ENCODE results near the gene GPR15LG. TPM values are rescaled to one million over a fixed set of nuclear protein-coding genes. Genes with fewer than 3 reads are reported as not detected.

GPR15LG gene
- total and polyA plus RNA-seq, 4 donors = not detected

DNA sequence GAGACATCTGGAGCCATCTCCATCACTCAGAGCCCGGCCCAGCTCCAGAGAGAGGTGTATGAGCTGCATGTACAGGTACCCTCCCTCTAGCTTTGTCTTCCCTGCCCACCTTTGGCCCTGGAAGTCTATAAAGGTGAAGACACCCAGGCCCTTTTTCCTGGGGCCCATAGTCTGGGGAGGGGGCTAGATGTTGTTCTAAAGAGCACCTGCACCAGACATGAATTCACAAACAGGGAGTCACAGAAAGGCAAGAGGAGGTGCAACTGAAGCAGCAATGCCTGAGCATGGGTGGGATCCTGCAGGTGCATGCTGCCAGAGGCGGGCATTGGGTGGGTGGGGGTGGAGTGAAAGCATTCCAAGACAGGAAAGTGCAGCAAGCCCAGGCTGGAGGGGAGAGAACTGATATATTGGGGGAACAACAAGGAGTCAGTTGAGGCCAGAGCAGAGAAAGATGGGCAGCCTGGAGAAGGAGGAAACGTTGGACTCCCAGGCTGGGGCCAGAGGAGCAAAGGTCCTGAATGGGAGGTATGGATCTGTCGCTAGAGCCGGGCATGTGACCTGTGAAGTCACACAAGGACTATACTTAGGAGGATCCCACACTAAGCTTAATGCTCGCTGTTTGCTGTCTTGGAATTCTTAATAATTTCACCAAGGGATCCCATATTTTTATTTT lies 32.4 kb downstream of the GPR15LG start:
- Histone ChIP-seq H3K27ac (ENCODE audit: low read depth, low read length) (no peak overlapping the region), H3K4me3 (ENCODE audit: low read depth, low read length) (no peak overlapping the region), H3K9me3 (ENCODE audit: control insufficient read depth, insufficient read depth, low read length) (no peaks in the 10 kb centered on the region), H3K27me3 (ENCODE audit: control insufficient read depth, insufficient read depth, low read length) (no peaks in the 10 kb centered on the region), H3K36me3 (ENCODE audit: control insufficient read depth, insufficient read depth, low read length) (no peaks in the 10 kb centered on the region), H3K4me1 (ENCODE audit: control insufficient read depth, insufficient read depth, low read length) (no peaks in the 10 kb centered on the region)
- DNase-seq (ENCODE audit: low read depth in 4 of 6, low spot score in 6 of 6) = no peak
- WGBS (ENCODE audit: insufficient coverage) = 76% methylated on average over 5 of the region's 6 CpGs

DNA sequence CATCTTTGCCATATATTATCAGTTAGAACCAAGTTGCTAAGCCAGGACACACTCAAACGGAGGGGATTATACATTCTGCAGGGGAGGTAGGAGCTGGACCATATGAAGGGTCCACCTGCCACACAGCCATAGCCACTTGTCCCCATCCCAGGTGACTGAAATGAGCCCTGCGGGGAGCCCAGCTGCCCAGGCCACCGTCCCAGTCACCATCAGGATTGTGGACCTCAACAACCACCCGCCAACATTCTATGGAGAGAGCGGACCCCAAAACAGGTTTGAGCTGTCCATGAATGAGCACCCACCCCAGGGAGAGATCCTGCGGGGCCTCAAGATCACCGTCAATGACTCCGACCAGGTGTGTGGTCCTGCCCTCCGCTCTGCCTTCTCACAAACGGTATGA lies 34.4 kb downstream of the GPR15LG start:
- Histone ChIP-seq H3K9me3 (ENCODE audit: control insufficient read depth, insufficient read depth, low read length) (no peaks in the 10 kb centered on the region), H3K27me3 (ENCODE audit: control insufficient read depth, insufficient read depth, low read length) (no peaks in the 10 kb centered on the region), H3K27ac (ENCODE audit: low read depth, low read length) (no peak overlapping the region), H3K4me3 (ENCODE audit: low read depth, low read length) (no peak overlapping the region), H3K4me1 (ENCODE audit: control insufficient read depth, insufficient read depth, low read length) (no peaks in the 10 kb centered on the region), H3K36me3 (ENCODE audit: control insufficient read depth, insufficient read depth, low read length) (no peaks in the 10 kb centered on the region)
- WGBS (ENCODE audit: insufficient coverage) = 94% methylated on average over 9 of the region's 10 CpGs
- DNase-seq (ENCODE audit: low read depth in 4 of 6, low spot score in 6 of 6) = no peak

DNA sequence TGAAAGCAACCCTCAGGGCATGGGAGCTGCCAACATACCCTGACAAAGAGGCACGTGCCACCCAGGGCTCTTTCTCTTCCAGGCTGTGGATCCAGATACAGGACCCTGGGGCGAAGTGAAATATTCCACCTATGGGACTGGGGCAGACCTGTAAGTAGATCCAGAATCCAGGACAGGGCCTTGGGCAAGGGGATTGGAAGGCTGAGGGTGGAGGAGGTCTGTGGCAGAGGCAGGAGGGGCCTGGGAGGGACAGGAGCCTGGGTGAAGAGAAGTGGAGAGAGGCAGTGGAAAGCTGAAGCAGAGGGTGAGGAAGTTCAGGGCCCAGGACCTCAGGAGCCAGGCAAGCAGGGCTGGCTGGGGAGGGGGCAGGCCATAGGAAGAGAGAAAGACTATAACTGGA lies 38.0 kb downstream of the GPR15LG start:
- DNase-seq (ENCODE audit: low read depth in 4 of 6, low spot score in 6 of 6) = no peak
- peaks cover 5% of the 10 kb centered on the region for H3K36me3 ChIP-seq (ENCODE audit: control insufficient read depth, insufficient read depth, low read length)
- H3K9me3 ChIP-seq (ENCODE audit: control insufficient read depth, insufficient read depth, low read length) = no peaks in the 10 kb centered on the region
- no peak overlapping the region for H3K27ac ChIP-seq (ENCODE audit: low read depth, low read length)
- peaks cover 4% of the 10 kb centered on the region for H3K4me1 ChIP-seq (ENCODE audit: control insufficient read depth, insufficient read depth, low read length)
- 75% methylated on average over 2 of the region's 2 CpGs for WGBS (ENCODE audit: insufficient coverage)
- H3K27me3 ChIP-seq (ENCODE audit: control insufficient read depth, insufficient read depth, low read length) = no peaks in the 10 kb centered on the region
- H3K4me3 ChIP-seq (ENCODE audit: low read depth, low read length) = no peak overlapping the region

DNA sequence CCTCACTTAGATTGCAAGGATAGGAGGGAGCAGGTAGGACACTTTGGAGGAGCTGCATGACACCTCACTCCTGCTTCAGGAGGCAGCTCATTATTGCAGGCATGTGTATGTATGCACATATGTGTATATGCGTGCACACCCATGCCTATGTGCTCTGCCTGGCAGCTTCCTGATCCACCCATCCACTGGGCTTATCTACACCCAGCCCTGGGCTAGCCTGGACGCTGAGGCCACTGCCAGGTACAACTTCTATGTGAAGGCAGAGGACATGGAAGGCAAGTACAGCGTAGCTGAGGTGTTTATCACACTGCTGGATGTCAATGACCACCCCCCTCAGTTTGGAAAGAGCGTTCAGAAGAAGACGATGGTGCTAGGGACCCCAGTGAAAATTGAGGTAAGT lies 38.4 kb downstream of the GPR15LG start:
- H3K27ac ChIP-seq (ENCODE audit: low read depth, low read length) = no peak overlapping the region
- H3K9me3 ChIP-seq (ENCODE audit: control insufficient read depth, insufficient read depth, low read length) = no peaks in the 10 kb centered on the region
- 92% methylated on average over 3 of the region's 5 CpGs for WGBS (ENCODE audit: insufficient coverage)
- no peak for DNase-seq (ENCODE audit: low read depth in 4 of 6, low spot score in 6 of 6)
- no peaks in the 10 kb centered on the region for H3K27me3 ChIP-seq (ENCODE audit: control insufficient read depth, insufficient read depth, low read length)
- no peak overlapping the region for H3K4me3 ChIP-seq (ENCODE audit: low read depth, low read length)
- peaks cover 5% of the 10 kb centered on the region for H3K36me3 ChIP-seq (ENCODE audit: control insufficient read depth, insufficient read depth, low read length)
- H3K4me1 ChIP-seq (ENCODE audit: control insufficient read depth, insufficient read depth, low read length) = peaks cover 4% of the 10 kb centered on the region

DNA sequence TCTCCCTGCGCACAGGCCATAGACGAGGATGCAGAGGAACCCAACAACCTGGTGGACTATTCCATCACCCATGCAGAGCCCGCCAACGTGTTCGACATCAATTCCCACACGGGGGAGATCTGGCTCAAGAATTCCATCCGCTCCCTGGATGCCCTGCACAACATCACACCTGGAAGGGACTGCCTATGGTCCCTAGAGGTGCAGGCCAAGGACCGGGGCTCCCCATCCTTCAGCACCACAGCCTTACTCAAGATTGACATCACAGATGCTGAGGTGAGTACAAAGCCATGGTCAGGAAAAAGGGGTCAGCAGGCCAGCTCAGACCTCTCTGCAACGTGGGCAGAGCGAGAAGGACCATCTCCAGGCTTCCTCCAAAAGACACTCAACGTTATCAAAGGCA lies 39.5 kb downstream of the GPR15LG start:
- Histone ChIP-seq H3K4me3 (ENCODE audit: low read depth, low read length) (no peak overlapping the region), H3K36me3 (ENCODE audit: control insufficient read depth, insufficient read depth, low read length) (peaks cover 5% of the 10 kb centered on the region), H3K27ac (ENCODE audit: low read depth, low read length) (no peak overlapping the region), H3K9me3 (ENCODE audit: control insufficient read depth, insufficient read depth, low read length) (no peaks in the 10 kb centered on the region), H3K27me3 (ENCODE audit: control insufficient read depth, insufficient read depth, low read length) (no peaks in the 10 kb centered on the region), H3K4me1 (ENCODE audit: control insufficient read depth, insufficient read depth, low read length) (peaks cover 4% of the 10 kb centered on the region)
- WGBS (ENCODE audit: insufficient coverage) = 99% methylated on average over 7 of the region's 11 CpGs
- DNase-seq (ENCODE audit: low read depth in 4 of 6, low spot score in 6 of 6) = no peak

DNA sequence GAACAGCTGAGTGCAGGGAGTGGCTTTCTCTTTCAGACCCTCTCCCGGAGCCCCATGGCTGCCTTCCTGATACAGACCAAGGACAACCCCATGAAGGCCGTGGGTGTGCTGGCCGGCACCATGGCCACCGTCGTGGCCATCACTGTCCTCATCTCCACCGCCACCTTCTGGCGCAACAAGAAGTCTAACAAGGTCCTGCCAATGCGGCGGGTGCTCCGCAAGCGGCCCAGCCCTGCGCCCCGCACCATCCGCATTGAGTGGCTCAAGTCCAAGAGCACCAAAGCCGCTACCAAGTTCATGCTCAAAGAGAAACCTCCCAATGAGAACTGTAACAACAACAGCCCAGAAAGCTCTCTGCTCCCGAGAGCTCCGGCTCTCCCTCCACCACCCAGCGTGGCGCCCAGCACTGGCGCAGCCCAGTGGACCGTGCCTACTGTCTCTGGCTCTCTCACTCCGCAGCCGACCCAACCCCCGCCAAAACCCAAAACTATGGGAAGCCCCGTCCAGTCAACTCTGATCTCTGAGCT lies 40.5 kb downstream of the GPR15LG start:
- Histone ChIP-seq H3K27me3 (ENCODE audit: control insufficient read depth, insufficient read depth, low read length) (no peaks in the 10 kb centered on the region), H3K9me3 (ENCODE audit: control insufficient read depth, insufficient read depth, low read length) (no peaks in the 10 kb centered on the region), H3K27ac (ENCODE audit: low read depth, low read length) (no peak overlapping the region), H3K36me3 (ENCODE audit: control insufficient read depth, insufficient read depth, low read length) (peaks cover 5% of the 10 kb centered on the region), H3K4me1 (ENCODE audit: control insufficient read depth, insufficient read depth, low read length) (peaks cover 4% of the 10 kb centered on the region), H3K4me3 (ENCODE audit: low read depth, low read length) (no peak overlapping the region)
- WGBS (ENCODE audit: insufficient coverage) = 75% methylated on average over 25 of the region's 25 CpGs
- DNase-seq (ENCODE audit: low read depth in 4 of 6, low spot score in 6 of 6) = no peak

DNA sequence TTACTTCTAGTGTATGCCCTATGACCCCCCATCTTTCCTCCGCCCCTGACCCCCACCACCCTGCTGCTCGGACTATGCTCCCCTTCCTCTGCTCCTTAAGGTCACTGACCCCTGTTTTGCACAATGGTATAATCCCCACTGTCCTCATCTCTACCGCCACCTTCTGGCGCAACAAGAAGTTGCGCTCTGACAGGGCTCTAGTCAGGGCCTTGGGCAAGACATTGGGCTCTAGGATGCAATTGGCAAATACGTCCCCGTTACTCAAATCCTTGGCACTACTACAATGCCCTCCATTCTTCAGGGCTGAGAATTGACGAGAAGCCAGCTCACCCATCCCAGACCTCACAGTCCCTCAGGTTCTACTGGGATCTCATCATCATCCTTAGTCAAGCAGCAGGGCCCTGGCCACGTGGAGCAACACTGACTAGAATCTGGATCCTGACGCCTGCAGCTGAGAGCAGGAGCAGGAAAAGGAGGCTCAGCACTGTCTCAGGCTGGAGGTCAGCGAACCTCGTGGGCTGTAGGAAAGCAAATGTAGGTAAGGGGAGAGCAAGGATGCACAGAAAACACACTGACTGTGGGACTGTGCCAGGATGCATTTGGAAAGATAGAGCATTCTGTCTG lies 41.1 kb downstream of the GPR15LG start:
- no peak overlapping the region for H3K27ac ChIP-seq (ENCODE audit: low read depth, low read length)
- H3K36me3 ChIP-seq (ENCODE audit: control insufficient read depth, insufficient read depth, low read length) = peaks cover 5% of the 10 kb centered on the region
- H3K4me3 ChIP-seq (ENCODE audit: low read depth, low read length) = no peak overlapping the region
- peaks cover 4% of the 10 kb centered on the region for H3K4me1 ChIP-seq (ENCODE audit: control insufficient read depth, insufficient read depth, low read length)
- DNase-seq (ENCODE audit: low read depth in 4 of 6, low spot score in 6 of 6) = no peak
- H3K9me3 ChIP-seq (ENCODE audit: control insufficient read depth, insufficient read depth, low read length) = no peaks in the 10 kb centered on the region
- H3K27me3 ChIP-seq (ENCODE audit: control insufficient read depth, insufficient read depth, low read length) = no peaks in the 10 kb centered on the region
- WGBS (ENCODE audit: insufficient coverage) = 47% methylated on average over 11 of the region's 12 CpGs

DNA sequence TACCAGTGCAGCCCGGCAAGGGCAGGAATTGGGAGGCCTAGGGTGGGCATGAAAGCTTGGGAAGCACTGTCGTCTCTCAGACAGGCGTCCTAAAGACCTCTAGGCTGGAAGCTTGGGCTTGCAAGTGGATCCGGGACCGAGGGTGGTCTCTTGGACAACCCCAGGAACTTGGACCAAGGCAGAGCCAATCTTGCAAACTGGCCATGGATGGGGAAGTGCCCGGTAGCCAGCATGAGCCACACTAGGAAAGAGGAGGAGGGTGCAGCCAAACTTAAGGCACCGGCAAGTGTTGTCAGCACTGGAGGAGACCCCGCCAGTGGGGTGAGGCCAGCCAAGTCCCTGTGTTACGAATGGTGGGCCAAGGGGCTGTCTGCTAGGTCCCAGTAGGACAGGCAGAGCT lies 43.2 kb downstream of the GPR15LG start:
- WGBS (ENCODE audit: insufficient coverage) = 86% methylated on average over 9 of the region's 9 CpGs
- peaks cover 5% of the 10 kb centered on the region for H3K36me3 ChIP-seq (ENCODE audit: control insufficient read depth, insufficient read depth, low read length)

DNA sequence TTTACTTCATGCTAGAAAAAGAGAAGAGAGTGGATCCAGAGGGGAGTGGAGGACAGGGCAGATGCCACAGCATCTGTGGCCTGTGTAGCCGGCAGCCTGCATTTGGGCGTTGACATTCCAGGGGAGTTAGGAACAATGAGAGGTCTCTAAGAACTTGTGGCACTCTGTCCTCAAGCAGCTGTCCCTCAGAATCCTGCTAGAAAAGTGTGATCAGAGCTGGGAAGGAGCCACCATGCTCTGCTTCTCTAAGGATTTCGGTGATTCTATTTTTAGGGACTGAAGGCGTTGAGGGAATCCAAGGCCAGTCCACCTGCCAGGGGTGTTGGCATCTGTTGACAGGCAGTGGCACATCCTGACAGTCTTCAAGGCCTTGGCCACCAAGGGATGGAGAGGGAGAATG lies 44.1 kb downstream of the GPR15LG start:
- no peaks in the 10 kb centered on the region for H3K27me3 ChIP-seq (ENCODE audit: control insufficient read depth, insufficient read depth, low read length)
- H3K4me1 ChIP-seq (ENCODE audit: control insufficient read depth, insufficient read depth, low read length) = peaks cover 4% of the 10 kb centered on the region
- H3K27ac ChIP-seq (ENCODE audit: low read depth, low read length) = no peak overlapping the region
- no peaks in the 10 kb centered on the region for H3K9me3 ChIP-seq (ENCODE audit: control insufficient read depth, insufficient read depth, low read length)
- WGBS (ENCODE audit: insufficient coverage) = 97% methylated on average over 4 of the region's 4 CpGs
- H3K4me3 ChIP-seq (ENCODE audit: low read depth, low read length) = no peak overlapping the region
- no peak for DNase-seq (ENCODE audit: low read depth in 4 of 6, low spot score in 6 of 6)
- peaks cover 5% of the 10 kb centered on the region for H3K36me3 ChIP-seq (ENCODE audit: control insufficient read depth, insufficient read depth, low read length)

More for the DNA sequence above, 43.2 kb downstream of the GPR15LG start:
- Histone ChIP-seq H3K4me3 (ENCODE audit: low read depth, low read length) (no peak overlapping the region), H3K27ac (ENCODE audit: low read depth, low read length) (no peak overlapping the region), H3K27me3 (ENCODE audit: control insufficient read depth, insufficient read depth, low read length) (no peaks in the 10 kb centered on the region), H3K4me1 (ENCODE audit: control insufficient read depth, insufficient read depth, low read length) (peaks cover 4% of the 10 kb centered on the region), H3K9me3 (ENCODE audit: control insufficient read depth, insufficient read depth, low read length) (no peaks in the 10 kb centered on the region)
- DNase-seq (ENCODE audit: low read depth in 4 of 6, low spot score in 6 of 6) = no peak

DNA sequence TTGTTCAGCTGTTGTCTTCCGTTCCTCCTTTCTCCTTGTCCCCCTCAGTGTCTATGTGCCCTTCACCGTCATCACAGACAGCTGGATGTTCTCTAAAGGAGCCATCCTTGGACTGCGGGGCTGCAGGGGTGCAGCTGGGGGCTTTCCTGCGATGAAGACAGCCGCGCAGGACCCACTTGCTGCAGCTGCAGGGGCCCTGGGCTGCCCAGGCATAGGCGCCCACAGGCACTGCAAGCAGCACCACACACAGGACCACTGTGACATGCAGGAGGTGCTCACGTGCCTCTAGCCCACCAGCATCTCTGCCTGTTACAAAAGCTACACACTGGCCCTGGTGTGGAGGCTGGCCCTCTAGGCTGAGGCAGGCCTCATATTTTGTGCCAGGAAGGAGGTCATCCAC lies 48.3 kb downstream of the GPR15LG start:
- no peaks in the 10 kb centered on the region for H3K36me3 ChIP-seq (ENCODE audit: control insufficient read depth, insufficient read depth, low read length)
- H3K4me3 ChIP-seq (ENCODE audit: low read depth, low read length) = no peak overlapping the region
- no peaks in the 10 kb centered on the region for H3K4me1 ChIP-seq (ENCODE audit: control insufficient read depth, insufficient read depth, low read length)
- DNase-seq (ENCODE audit: low read depth in 4 of 6, low spot score in 6 of 6) = no peak
- no peak overlapping the region for H3K27ac ChIP-seq (ENCODE audit: low read depth, low read length)
- H3K27me3 ChIP-seq (ENCODE audit: control insufficient read depth, insufficient read depth, low read length) = no peaks in the 10 kb centered on the region
- no peaks in the 10 kb centered on the region for H3K9me3 ChIP-seq (ENCODE audit: control insufficient read depth, insufficient read depth, low read length)
- 80% methylated on average over 8 of the region's 8 CpGs for WGBS (ENCODE audit: insufficient coverage)
